ENCODE data around the gene IGHMBP2.

IGHMBP2 gene

DNA sequence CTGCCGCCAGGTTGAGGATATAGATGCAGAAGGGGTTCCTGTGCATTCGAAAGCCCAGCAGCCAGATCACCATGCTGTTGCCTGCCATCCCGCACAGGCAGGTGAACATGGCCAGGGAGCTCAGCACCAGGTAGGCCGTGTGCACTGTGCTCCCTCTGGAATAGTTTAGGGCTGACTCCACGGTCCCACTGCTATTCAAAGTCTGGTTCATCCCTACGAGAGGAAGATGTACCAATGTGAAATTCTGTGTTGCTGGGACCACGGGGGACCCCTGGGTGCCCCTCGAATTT, 77.0 kb downstream of the IGHMBP2 start, which contains the start of gene MRGPRD:
Gene MRGPRD, minus strand, starts transcription at position 211 of the 290 bp plus-strand sequence. Its CDS starts 0 bp downstream, at position 211.
- no peak for DNase-seq (ENCODE audit: low spot score)

DNA sequence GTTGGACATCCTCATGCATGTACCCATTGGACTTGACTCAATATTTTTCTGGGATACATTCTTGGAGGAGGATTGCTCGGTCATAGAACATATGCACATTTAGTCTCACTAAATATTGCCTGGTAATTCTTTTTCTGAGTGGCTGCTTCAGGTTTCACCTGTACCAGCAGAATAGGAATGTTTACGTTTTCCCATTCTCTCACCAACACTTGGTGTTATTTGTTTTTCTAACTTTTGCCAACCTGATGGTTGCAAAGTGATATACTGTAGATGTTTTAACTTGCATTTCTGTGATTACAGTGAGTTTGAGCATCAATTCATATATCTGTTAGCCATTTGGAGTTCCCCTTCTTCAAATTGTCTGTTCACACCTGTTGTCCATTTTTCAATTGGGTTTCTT, 78.4 kb downstream of the IGHMBP2 start:
- no peak for DNase-seq (ENCODE audit: low spot score)

DNA sequence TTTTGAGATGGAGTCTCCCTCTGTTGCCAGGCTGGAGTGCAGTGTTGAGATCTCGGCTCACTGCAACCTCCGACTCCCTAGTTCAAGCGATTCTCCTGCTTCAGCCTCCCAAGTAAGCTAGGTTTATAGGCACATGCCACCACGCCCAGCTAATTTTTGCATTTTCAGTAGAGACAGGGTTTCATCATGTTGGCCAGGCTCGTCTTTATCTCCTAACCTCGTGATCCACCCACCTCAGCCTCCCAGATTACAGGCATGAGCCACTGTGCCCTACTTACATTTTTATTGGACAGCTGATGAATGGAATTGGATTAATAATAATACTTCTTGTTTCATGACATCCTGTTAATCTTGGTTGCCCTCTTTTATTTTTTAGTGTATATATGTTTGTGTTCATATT, 80.1 kb downstream of the IGHMBP2 start:
- no peak for DNase-seq (ENCODE audit: low spot score)

- DNase-seq (ENCODE audit: low spot score), result no peak
Observed at GRCh38 chr11:68987211-68987610, 83.5 kb downstream of the IGHMBP2 start.

DNA sequence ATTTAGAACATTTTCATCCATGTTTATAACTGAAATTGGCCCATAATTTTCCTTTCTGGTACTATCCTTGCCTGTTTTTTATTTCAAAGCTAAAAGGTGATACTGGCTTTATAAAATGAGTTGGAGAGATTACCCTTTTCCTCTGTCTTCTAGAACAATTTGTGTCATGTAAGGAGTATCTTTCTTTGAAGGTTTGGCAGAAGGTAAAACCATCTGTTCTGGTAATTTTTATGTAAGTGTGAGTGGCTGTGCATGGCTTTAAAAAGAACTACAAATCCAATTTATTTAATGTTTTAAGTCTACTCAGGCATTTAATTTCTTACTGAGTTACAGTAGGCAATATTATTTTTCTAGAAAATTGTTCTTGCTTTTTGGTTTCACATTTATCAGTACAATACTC, 84.8 kb downstream of the IGHMBP2 start:
- no peak for DNase-seq (ENCODE audit: low spot score)
